C4-2B (cell line): ENCODE data around the gene IL12RB1.

Source experiments
- ZFX ChIP-seq: fragments of 450-650 bp; IDR thresholded peaks from 2 replicates; pipeline ENCODE4 v1.6.1; 2017
- TF ChIP-seq, protein P1 (sequence below): fragments of 450-650 bp; conservative IDR thresholded peaks from 2 replicates; pipeline ENCODE4 v1.5.1; 2017; ENCODE audit warnings: mild to moderate bottlenecking

- TF ChIP-seq, protein P1, sequence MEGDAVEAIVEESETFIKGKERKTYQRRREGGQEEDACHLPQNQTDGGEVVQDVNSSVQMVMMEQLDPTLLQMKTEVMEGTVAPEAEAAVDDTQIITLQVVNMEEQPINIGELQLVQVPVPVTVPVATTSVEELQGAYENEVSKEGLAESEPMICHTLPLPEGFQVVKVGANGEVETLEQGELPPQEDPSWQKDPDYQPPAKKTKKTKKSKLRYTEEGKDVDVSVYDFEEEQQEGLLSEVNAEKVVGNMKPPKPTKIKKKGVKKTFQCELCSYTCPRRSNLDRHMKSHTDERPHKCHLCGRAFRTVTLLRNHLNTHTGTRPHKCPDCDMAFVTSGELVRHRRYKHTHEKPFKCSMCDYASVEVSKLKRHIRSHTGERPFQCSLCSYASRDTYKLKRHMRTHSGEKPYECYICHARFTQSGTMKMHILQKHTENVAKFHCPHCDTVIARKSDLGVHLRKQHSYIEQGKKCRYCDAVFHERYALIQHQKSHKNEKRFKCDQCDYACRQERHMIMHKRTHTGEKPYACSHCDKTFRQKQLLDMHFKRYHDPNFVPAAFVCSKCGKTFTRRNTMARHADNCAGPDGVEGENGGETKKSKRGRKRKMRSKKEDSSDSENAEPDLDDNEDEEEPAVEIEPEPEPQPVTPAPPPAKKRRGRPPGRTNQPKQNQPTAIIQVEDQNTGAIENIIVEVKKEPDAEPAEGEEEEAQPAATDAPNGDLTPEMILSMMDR: no peak
- no peak for TF ChIP-seq ZFX
These were observed 14.0 kb upstream of the IL12RB1 start for GRCh38 chr19:18100710-18101109.
